Measurements from ENCODE around the gene DUS1L. TPM values are rescaled to one million over a fixed set of nuclear protein-coding genes. Genes with fewer than 3 reads are reported as not detected.

DUS1L gene
- total RNA-seq, 4 donors from 2014 or later, result 73.6 to 207 (median 122) TPM

- Histone ChIP-seq H3K27me3 (no peaks in the 10 kb centered on the region), H3K4me1 (peaks cover 0 to 20% (median 12%) of the 10 kb centered on the region in 4 donors)
Measured at GRCh38 chr17:82056729-82057621, 8.6 kb downstream of the DUS1L start.

GRCh38 chr17:82055965-82056728 is 9.5 kb downstream of the DUS1L start:
- Histone ChIP-seq H3K9me3 (no peaks in the 10 kb centered on the region), H3K27ac (no peak overlapping the region), H3K4me1 (peaks cover 0 to 20% (median 13%) of the 10 kb centered on the region in 4 donors), H3K27me3 (no peaks in the 10 kb centered on the region), H3K4me3 (no peak overlapping the region), H3K36me3 (peaks cover 0 to 76% (median 0%) of the 10 kb centered on the region in 3 donors)
- DNase-seq, result no peak
- TF ChIP-seq CTCF (IDR thresholded peaks at IDR 0.05), result no peak
- TF ChIP-seq POLR2A (IDR thresholded peaks at IDR 0.05), result no peak

More at GRCh38 chr17:82056729-82057621, 8.6 kb downstream of the DUS1L start:
- H3K4me3 ChIP-seq, result no peak overlapping the region
- DNase-seq, result no peak
- H3K27ac ChIP-seq, result no peak overlapping the region
- H3K36me3 ChIP-seq, result peaks cover 0 to 84% (median 0%) of the 10 kb centered on the region in 3 donors
- H3K9me3 ChIP-seq, result no peaks in the 10 kb centered on the region
- TF ChIP-seq CTCF (IDR thresholded peaks at IDR 0.05), result no peak
- TF ChIP-seq POLR2A (IDR thresholded peaks at IDR 0.05), result no peak

- Histone ChIP-seq H3K27ac (no peak overlapping the region), H3K36me3 (peaks cover 0 to 69% (median 0%) of the 10 kb centered on the region in 3 donors), H3K4me1 (peaks cover 0 to 29% (median 21%) of the 10 kb centered on the region in 4 donors), H3K4me3 (no peak overlapping the region), H3K27me3 (no peaks in the 10 kb centered on the region), H3K9me3 (no peaks in the 10 kb centered on the region)
- DNase-seq, result no peak
- no peak for TF ChIP-seq CTCF (IDR thresholded peaks at IDR 0.05)
- no peak for TF ChIP-seq POLR2A (IDR thresholded peaks at IDR 0.05)
Measured at GRCh38 chr17:82055023-82055964, 10.3 kb downstream of the DUS1L start.

- Histone ChIP-seq H3K27ac (no peak overlapping the region), H3K36me3 (peaks cover 0 to 69% (median 0%) of the 10 kb centered on the region in 3 donors), H3K27me3 (no peaks in the 10 kb centered on the region), H3K4me3 (no peak overlapping the region), H3K4me1 (peaks cover 0 to 31% (median 23%) of the 10 kb centered on the region in 4 donors), H3K9me3 (no peaks in the 10 kb centered on the region)
- DNase-seq, result no peak
- TF ChIP-seq CTCF (IDR thresholded peaks at IDR 0.05) (no peak), POLR2A (IDR thresholded peaks at IDR 0.05) (no peak)
Measured at GRCh38 chr17:82054351-82055022, 11.1 kb downstream of the DUS1L start.
